Hepatocyte (in vitro differentiated cells): Measurements from ENCODE around the gene DUSP15.

ENCODE experiments used
- CTCF ChIP-seq: fragments of 200-600 bp; sonication (generic); IDR thresholded peaks from 2 replicates; pipeline ENCODE4 v1.5.1; 2016; ENCODE audit warnings: antibody characterized with exemption, mild to moderate bottlenecking; ENCODE audit not compliant: poor library complexity
- EZH2 ChIP-seq: fragments of 200-600 bp; sonication (generic); IDR thresholded peaks from 2 replicates; pipeline ENCODE4 v1.6.1; 2016; ENCODE audit warnings: antibody characterized with exemption, mild to moderate bottlenecking, borderline replicate concordance

DNA sequence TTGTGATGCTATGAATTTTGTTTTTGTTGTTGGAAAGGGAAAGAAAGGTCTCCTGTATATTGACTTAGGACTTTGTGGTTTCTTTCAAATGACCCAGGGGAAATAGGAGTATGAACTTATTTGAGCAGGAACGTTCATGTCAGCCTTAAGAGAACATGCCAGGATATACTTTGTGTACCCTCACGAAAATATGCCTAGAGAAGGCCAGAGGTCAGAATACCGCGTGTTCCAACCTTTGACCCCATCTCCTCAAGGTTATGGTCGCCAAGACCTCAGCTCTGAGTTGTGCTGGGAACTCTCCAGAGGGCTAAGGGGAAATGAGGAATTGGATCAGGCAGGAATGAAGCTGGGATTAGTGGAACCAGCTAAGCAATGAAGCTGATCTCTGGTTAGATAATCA lies 11.6 kb upstream of the DUSP15 start:
- TF ChIP-seq EZH2 (no peak), CTCF (no peak)
